HG02885 (cell line): ENCODE data around the gene RPL35A.
"Not testable (repeated sequence)": the region's sequence is repeated elsewhere in the genome, so short reads cannot be mapped to it uniquely, and the experiment has no call there.

Experiments used
- ATAC-seq: cut with Tn5 transposase; IDR thresholded peaks from one replicate; pipeline ENCODE4 v1.9.1; 2021; ENCODE audit warnings: mild to moderate bottlenecking; ENCODE audit not compliant: unreplicated experiment, poor library complexity

Gene RPL35A

GRCh38 chr3:197949778-197950676 lies at the start of gene RPL35A:
Gene RPL35A (plus strand): TSS chr3:197950190. CDS start chr3:197950968, 778 bp downstream.
- ATAC-seq: peak; percentile 91

- no peak for ATAC-seq
Observed at GRCh38 chr3:197901626-197902025, 48.4 kb upstream of the RPL35A start.

GRCh38 chr3:197906023-197906849 lies 43.8 kb upstream of the RPL35A start:
- ATAC-seq: peak; percentile 92

- ATAC-seq: no peak
Observed at GRCh38 chr3:197906850-197907187, 43.2 kb upstream of the RPL35A start.

- no peak for ATAC-seq
Observed at GRCh38 chr3:197907196-197907595, 42.8 kb upstream of the RPL35A start.

GRCh38 chr3:197908550-197908949 lies 41.4 kb upstream of the RPL35A start:
- not testable (repeated sequence) for ATAC-seq

GRCh38 chr3:197908957-197909701 lies 40.9 kb upstream of the RPL35A start:
- no peak for ATAC-seq

GRCh38 chr3:197912741-197913476 lies 37.1 kb upstream of the RPL35A start:
- ATAC-seq: no peak

GRCh38 chr3:197913641-197914380 lies 36.2 kb upstream of the RPL35A start:
- no peak for ATAC-seq

GRCh38 chr3:197921429-197922275 lies 28.3 kb upstream of the RPL35A start:
- not testable (repeated sequence) for ATAC-seq

- no peak for ATAC-seq
Observed at GRCh38 chr3:197926418-197926817, 23.6 kb upstream of the RPL35A start.

GRCh38 chr3:197927578-197927977 lies 22.4 kb upstream of the RPL35A start:
- ATAC-seq: not testable (repeated sequence)

GRCh38 chr3:197936819-197937384 lies 13.1 kb upstream of the RPL35A start:
- no peak for ATAC-seq

GRCh38 chr3:197940745-197941384 lies 9.1 kb upstream of the RPL35A start:
- no peak for ATAC-seq

GRCh38 chr3:197942956-197943556 lies 6.9 kb upstream of the RPL35A start:
- peak; percentile 52 for ATAC-seq

GRCh38 chr3:197949191-197949777 lies 706 bp upstream of the RPL35A start:
- ATAC-seq: no peak

GRCh38 chr3:197950677-197951061 lies 679 bp downstream of the RPL35A start:
- no peak for ATAC-seq
